MM.1S (cell line): Measurements from ENCODE around the gene BRINP3.

ENCODE experiments used
- CTCF ChIP-seq: fragments of 300-600 bp; sonication (generic); IDR thresholded peaks from 2 replicates; pipeline ENCODE4 v1.5.1; 2016; ENCODE audit warnings: antibody characterized with exemption, low read length, mixed read lengths
- EZH2 ChIP-seq: fragments of 300-600 bp; sonication (generic); optimal IDR thresholded peaks from 2 replicates; pipeline ENCODE3; 2017; ENCODE audit warnings: low read depth, mild to moderate bottlenecking, antibody characterized with exemption, low read length, mixed read lengths

GRCh38 chr1:190129366-190129765, 348.3 kb downstream of the BRINP3 start:
- TF ChIP-seq CTCF (no peak), EZH2 (no peak)
